ENCODE data around the gene EGFR.

GRCh38 chr7:55023841-55024505 is 5.2 kb downstream of the EGFR start:
- TF ChIP-seq CTCF (IDR thresholded peaks at IDR 0.05; ENCODE audit: low read length), result no peak
- no peak for TF ChIP-seq EZH2 (IDR thresholded peaks at IDR 0.05; ENCODE audit: borderline replicate concordance, low read length)

Data from OCI-LY1 (cell line).